ENCODE measurements around the gene MAPT. TPM values are rescaled to one million over a fixed set of nuclear protein-coding genes. Genes with fewer than 3 reads are reported as not detected.

MAPT gene
- total and polyA plus RNA-seq, 2 of the 13 experiments (the other 11 are each of a cell fraction or from before 2014, with no cell fraction given): 2.1 to 2.8 TPM

- TF ChIP-seq ARID4A (CRISPR knock-in tag; IDR thresholded peaks at IDR 0.05; ENCODE audit: borderline replicate concordance): peak; percentile 37; the same call in 1 of the 2 replicates
- TF ChIP-seq ZNF180 (CRISPR knock-in tag; IDR thresholded peaks at IDR 0.05; ENCODE audit: borderline replicate concordance, low read depth): no peak
- no peak for TF ChIP-seq ZNF639 (CRISPR knock-in tag; conservative IDR thresholded peaks at IDR 0.05)
- TF ChIP-seq KDM2A (CRISPR knock-in tag; IDR thresholded peaks at IDR 0.05; ENCODE audit: borderline replicate concordance, low read depth): peak; percentile 15; the same call in 1 of the 2 replicates
- peak; percentile 18; the same call in 1 of the 2 replicates for TF ChIP-seq ZNF292 (CRISPR knock-in tag; IDR thresholded peaks at IDR 0.05; ENCODE audit: borderline replicate concordance, low read depth)
- TF ChIP-seq MEIS2 (CRISPR knock-in tag; IDR thresholded peaks at IDR 0.05): no peak
- no peak for TF ChIP-seq ZNF34 (CRISPR knock-in tag; IDR thresholded peaks at IDR 0.05; ENCODE audit: borderline replicate concordance)
- 0 out of 2 replicates have a peak, but pooled peaks have one; percentile 23 for TF ChIP-seq ATF2 (CRISPR knock-in tag; IDR thresholded peaks at IDR 0.05)
- no peak for TF ChIP-seq CC2D1A (CRISPR knock-in tag; IDR thresholded peaks at IDR 0.05)
- TF ChIP-seq GLI4 (CRISPR knock-in tag; IDR thresholded peaks at IDR 0.05; ENCODE audit: borderline replicate concordance): no peak
- TF ChIP-seq JUNB (CRISPR knock-in tag; IDR thresholded peaks at IDR 0.05; ENCODE audit: borderline replicate concordance): no peak
- peak; percentile 75; the same call in 1 of the 2 replicates for TF ChIP-seq FOXO1 (CRISPR knock-in tag; IDR thresholded peaks at IDR 0.05)
- TF ChIP-seq NBN (conservative IDR thresholded peaks at IDR 0.05): no peak
- TF ChIP-seq MAX (IDR thresholded peaks at IDR 0.05): no peak
- TF ChIP-seq ZNF777 (CRISPR knock-in tag; IDR thresholded peaks at IDR 0.05): no peak
- TF ChIP-seq SNAPC5 (CRISPR knock-in tag; IDR thresholded peaks at IDR 0.05; ENCODE audit: borderline replicate concordance): no peak
- TF ChIP-seq AHR (CRISPR knock-in tag; IDR thresholded peaks at IDR 0.05): peak; percentile 6; the same call in 1 of the 2 replicates
- TF ChIP-seq ZEB1 (IDR thresholded peaks at IDR 0.05; ENCODE audit: insufficient replicate concordance, low read depth): no peak
- TF ChIP-seq ZFAT (CRISPR knock-in tag; conservative IDR thresholded peaks at IDR 0.05): no peak
- no peak for TF ChIP-seq SNAPC2 (CRISPR knock-in tag; IDR thresholded peaks at IDR 0.05)
- no peak; the same call in 1 of the 2 replicates for TF ChIP-seq TFAP4 (IDR thresholded peaks at IDR 0.05; ENCODE audit: borderline replicate concordance, low read depth)
- no peak for TF ChIP-seq FOXA1 (IDR thresholded peaks at IDR 0.05)
- TF ChIP-seq FOXA1 (CRISPR knock-in tag; IDR thresholded peaks at IDR 0.05): peak; percentile 24; the same call in 1 of the 2 replicates
These were observed 108.1 kb downstream of the MAPT start (continued) for GRCh38 chr17:46002311-46002972.

All from HepG2 (cell line).